ENCODE measurements around the gene IFT80. TPM values are rescaled to one million over a fixed set of nuclear protein-coding genes. Genes with fewer than 3 reads are reported as not detected.
"Not testable (repeated sequence)": the region's sequence is repeated elsewhere in the genome, so short reads cannot be mapped to it uniquely, and the experiment has no call there.

The IFT80 gene
- total and polyA plus RNA-seq, 2 experiments from 2014 or later = 13.5 to 43.3 TPM

DNA sequence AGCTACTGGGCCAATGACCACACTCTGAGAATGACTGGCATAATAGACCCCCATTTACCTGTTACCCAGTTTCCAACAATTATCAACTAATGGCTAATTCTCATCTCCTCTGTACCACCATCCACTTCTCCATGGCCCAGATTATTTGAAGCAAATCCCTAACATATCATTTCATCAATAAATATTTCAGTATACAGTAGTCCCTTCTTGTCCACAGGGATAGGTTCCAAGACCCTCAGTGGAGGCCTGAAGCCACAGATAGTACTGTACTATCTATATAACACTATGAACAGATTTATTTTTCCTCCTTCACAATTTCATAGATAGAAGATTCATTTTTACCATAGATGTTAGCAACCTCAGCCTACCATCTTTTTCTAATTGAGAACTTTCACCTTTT, 68.3 kb downstream of the IFT80 start:
- H3K9me3 ChIP-seq (ENCODE audit: low read depth) = no peaks in the 10 kb centered on the region
- H3K4me2 ChIP-seq = no peak overlapping the region
- no peaks in the 10 kb centered on the region for H3K4me1 ChIP-seq (ENCODE audit: insufficient read depth)
- H3K4me3 ChIP-seq = no peak overlapping the region
- TF ChIP-seq CTCF (IDR thresholded peaks at IDR 0.05; ENCODE audit: poor library complexity) (no peak), EZH2phosphoT487 (IDR thresholded peaks at IDR 0.05; ENCODE audit: low read depth, severe bottlenecking, unreplicated experiment) (no peak), EZH2 (IDR thresholded peaks at IDR 0.05; ENCODE audit: borderline replicate concordance) (no peak)
- H2AFZ ChIP-seq = no peak overlapping the region
- no peaks in the 10 kb centered on the region for H3K9me2 ChIP-seq (replicated peaks; ENCODE audit: insufficient read depth)
- H3K27ac ChIP-seq = no peak overlapping the region
- H3K36me3 ChIP-seq (replicated peaks; ENCODE audit: insufficient read depth, low read depth) = no peaks in the 10 kb centered on the region
- no peaks in the 10 kb centered on the region for H4K20me1 ChIP-seq (ENCODE audit: insufficient read depth, poor library complexity, severe bottlenecking)
- no peaks in the 10 kb centered on the region for H3K27me3 ChIP-seq
- no peak for DNase-seq (ENCODE audit: low spot score)
- no peaks in the 10 kb centered on the region for H3K79me2 ChIP-seq

DNA sequence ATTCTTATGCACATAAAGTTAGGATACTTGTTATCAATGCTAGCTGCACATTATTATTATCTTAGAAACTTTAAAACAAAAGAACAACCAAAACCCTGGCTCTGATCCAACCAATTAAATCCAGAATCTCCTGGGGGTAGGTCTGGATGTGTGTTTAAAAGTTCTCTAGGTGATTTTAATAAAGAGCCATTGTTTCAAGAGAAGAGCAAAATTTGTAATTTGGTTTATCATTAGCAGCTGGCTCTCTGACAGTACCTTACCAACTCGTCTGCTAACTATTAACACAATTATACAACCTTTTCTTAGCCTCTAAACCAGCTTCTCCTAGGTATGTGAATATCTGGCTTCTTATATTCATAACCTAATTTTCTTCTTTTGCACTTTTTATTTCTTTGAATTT, 68.9 kb downstream of the IFT80 start:
- Histone ChIP-seq H3K9me3 (ENCODE audit: low read depth) (no peaks in the 10 kb centered on the region), H3K27me3 (no peaks in the 10 kb centered on the region), H3K9me2 (replicated peaks; ENCODE audit: insufficient read depth) (no peaks in the 10 kb centered on the region), H3K27ac (no peak overlapping the region), H3K4me3 (no peak overlapping the region), H4K20me1 (ENCODE audit: insufficient read depth, poor library complexity, severe bottlenecking) (no peaks in the 10 kb centered on the region), H3K79me2 (no peaks in the 10 kb centered on the region), H3K36me3 (replicated peaks; ENCODE audit: insufficient read depth, low read depth) (no peaks in the 10 kb centered on the region), H2AFZ (no peak overlapping the region), H3K4me2 (no peak overlapping the region), H3K4me1 (ENCODE audit: insufficient read depth) (no peaks in the 10 kb centered on the region)
- 69% methylated on average over 1 of the region's 1 CpG for WGBS (ENCODE audit: low lambda C conversion rate, missing lambda C conversion rate)
- no peak for DNase-seq (ENCODE audit: low spot score)
- TF ChIP-seq EZH2phosphoT487 (IDR thresholded peaks at IDR 0.05; ENCODE audit: low read depth, severe bottlenecking, unreplicated experiment) = no peak
- no peak for TF ChIP-seq CTCF (IDR thresholded peaks at IDR 0.05; ENCODE audit: poor library complexity)
- TF ChIP-seq EZH2 (IDR thresholded peaks at IDR 0.05; ENCODE audit: borderline replicate concordance) = no peak

GRCh38 chr3:160326286-160326685, 72.7 kb downstream of the IFT80 start:
- H3K4me3 ChIP-seq; H3K36me3 ChIP-seq (replicated peaks; ENCODE audit: insufficient read depth, low read depth); H3K27ac ChIP-seq; H3K27me3 ChIP-seq; H3K4me2 ChIP-seq; H3K9me3 ChIP-seq (ENCODE audit: low read depth); H3K79me2 ChIP-seq; DNase-seq (ENCODE audit: low spot score); H4K20me1 ChIP-seq (ENCODE audit: insufficient read depth, poor library complexity, severe bottlenecking); H3K4me1 ChIP-seq (ENCODE audit: insufficient read depth); H3K9me2 ChIP-seq (replicated peaks; ENCODE audit: insufficient read depth); H2AFZ ChIP-seq: not testable (repeated sequence)
- 98% methylated on average over 2 of the region's 2 CpGs for WGBS (ENCODE audit: low lambda C conversion rate, missing lambda C conversion rate)

GRCh38 chr3:160321821-160322220, 77.2 kb downstream of the IFT80 start:
- H3K4me3 ChIP-seq; DNase-seq (ENCODE audit: low spot score): not testable (repeated sequence)

DNA sequence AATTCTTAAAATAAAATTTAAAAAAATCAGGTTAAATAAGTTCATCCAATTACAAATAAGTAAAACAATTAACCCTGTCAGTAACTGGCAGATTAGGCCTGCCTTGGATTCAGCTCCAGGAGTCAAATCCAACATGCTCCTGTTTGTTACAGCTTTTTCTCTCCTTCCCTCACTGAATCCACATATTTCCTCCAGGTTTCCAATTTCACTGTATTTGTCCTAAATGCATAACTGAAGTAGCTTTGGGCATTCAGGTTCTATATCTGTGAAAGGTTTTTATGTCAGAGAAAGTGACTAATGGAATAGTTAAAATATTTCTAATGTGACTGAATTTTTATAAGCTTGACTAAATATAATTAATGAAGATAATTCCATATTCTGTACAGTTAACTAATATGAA, 79.7 kb downstream of the IFT80 start:
- Histone ChIP-seq H3K9me2 (replicated peaks; ENCODE audit: insufficient read depth) (no peaks in the 10 kb centered on the region), H3K27me3 (no peaks in the 10 kb centered on the region)

More at GRCh38 chr3:160321821-160322220, 77.2 kb downstream of the IFT80 start:
- H2AFZ ChIP-seq; H3K36me3 ChIP-seq (replicated peaks; ENCODE audit: insufficient read depth, low read depth); H3K9me2 ChIP-seq (replicated peaks; ENCODE audit: insufficient read depth); H3K9me3 ChIP-seq (ENCODE audit: low read depth); H4K20me1 ChIP-seq (ENCODE audit: insufficient read depth, poor library complexity, severe bottlenecking); H3K27me3 ChIP-seq; H3K4me1 ChIP-seq (ENCODE audit: insufficient read depth); H3K79me2 ChIP-seq; H3K27ac ChIP-seq; H3K4me2 ChIP-seq: not testable (repeated sequence)
- no CpG with 5 or more reads among the region's 1 CpG for WGBS (ENCODE audit: low lambda C conversion rate, missing lambda C conversion rate)

More for the DNA sequence above, 79.7 kb downstream of the IFT80 start:
- Histone ChIP-seq H3K36me3 (replicated peaks; ENCODE audit: insufficient read depth, low read depth) (no peaks in the 10 kb centered on the region), H3K79me2 (no peaks in the 10 kb centered on the region), H3K4me2 (no peak overlapping the region), H2AFZ (no peak overlapping the region), H3K4me3 (no peak overlapping the region), H3K9me3 (ENCODE audit: low read depth) (no peaks in the 10 kb centered on the region), H3K27ac (no peak overlapping the region), H4K20me1 (ENCODE audit: insufficient read depth, poor library complexity, severe bottlenecking) (no peaks in the 10 kb centered on the region), H3K4me1 (ENCODE audit: insufficient read depth) (no peaks in the 10 kb centered on the region)
- TF ChIP-seq EZH2 (IDR thresholded peaks at IDR 0.05; ENCODE audit: borderline replicate concordance) (no peak), CTCF (IDR thresholded peaks at IDR 0.05; ENCODE audit: poor library complexity) (no peak), EZH2phosphoT487 (IDR thresholded peaks at IDR 0.05; ENCODE audit: low read depth, severe bottlenecking, unreplicated experiment) (no peak)
- no peak for DNase-seq (ENCODE audit: low spot score)
